DMS153 (cell line): ENCODE results near the gene ADCY1.

Experiments used
- DNase-seq: peaks from one replicate; lab custom pipeline; 2025; lab: John Stamatoyannopoulos, UW

The ADCY1 gene

GRCh38 chr7:45677311-45677900 lies 103.2 kb downstream of the ADCY1 start:
- DNase-seq, result no peak

- DNase-seq, result no peak
Observed at GRCh38 chr7:45679516-45679915, 105.3 kb downstream of the ADCY1 start.

GRCh38 chr7:45680776-45681175 lies 106.6 kb downstream of the ADCY1 start:
- DNase-seq, result no peak

- DNase-seq, result no peak
Observed at GRCh38 chr7:45681596-45682357, 107.6 kb downstream of the ADCY1 start.

GRCh38 chr7:45682358-45682735 lies 108.2 kb downstream of the ADCY1 start:
- DNase-seq, result no peak

GRCh38 chr7:45682836-45683555 lies 108.8 kb downstream of the ADCY1 start:
- no peak for DNase-seq

- DNase-seq, result no peak
Observed at GRCh38 chr7:45683556-45684148, 109.5 kb downstream of the ADCY1 start.

GRCh38 chr7:45684910-45685618 lies 110.9 kb downstream of the ADCY1 start:
- DNase-seq, result no peak

- no peak for DNase-seq
Observed at GRCh38 chr7:45685619-45686240, 111.6 kb downstream of the ADCY1 start.

GRCh38 chr7:45686441-45687184 lies 112.4 kb downstream of the ADCY1 start:
- no peak for DNase-seq

- DNase-seq, result no peak
Observed at GRCh38 chr7:45687185-45687560, 113.0 kb downstream of the ADCY1 start.

GRCh38 chr7:45687721-45688120 lies 113.6 kb downstream of the ADCY1 start:
- DNase-seq, result no peak

GRCh38 chr7:45688382-45688781 lies 114.2 kb downstream of the ADCY1 start:
- DNase-seq, result no peak

- DNase-seq, result no peak
Observed at GRCh38 chr7:45689011-45689796, 115.0 kb downstream of the ADCY1 start.

GRCh38 chr7:45689797-45690761 lies 115.9 kb downstream of the ADCY1 start:
- DNase-seq, result no peak

GRCh38 chr7:45690762-45691150 lies 116.6 kb downstream of the ADCY1 start:
- DNase-seq, result no peak

- no peak for DNase-seq
Observed at GRCh38 chr7:45691155-45691656, 117.0 kb downstream of the ADCY1 start.

GRCh38 chr7:45692031-45692430 lies 117.9 kb downstream of the ADCY1 start:
- no peak for DNase-seq
